Keratinocyte (primary cell): ENCODE data around the gene TMEM132C. TPM values are rescaled to one million over a fixed set of nuclear protein-coding genes. Genes with fewer than 3 reads are reported as not detected.

ENCODE experiments used
- DNase-seq: peaks from one replicate; pipeline ENCODE4 v3.0.0-alpha.2; 2011; ENCODE audit warnings: low read depth, missing footprints, low spot score
- FAIRE-seq: peaks from 2 replicates; lab custom pipeline; 2011; peaks lifted over from hg19 to GRCh38; lab: Jason Lieb, UNC
- H2AFZ ChIP-seq: 2 replicates; pipeline ENCODE4 v1.6.0; 2012; ENCODE audit warnings: low read length, control low read depth, inconsistent platforms; ENCODE audit not compliant: control insufficient read depth
- H3K27ac ChIP-seq: 2 replicates; pipeline ENCODE4 v1.5.1; 2011; ENCODE audit warnings: low read length; ENCODE audit not compliant: control insufficient read depth, insufficient read depth
- H3K27me3 ChIP-seq: 3 replicates; pipeline ENCODE4 v1.6.0; 2011; ENCODE audit warnings: low read length; ENCODE audit not compliant: control insufficient read depth, insufficient read depth; ENCODE audit errors: extremely low read depth
- H3K36me3 ChIP-seq, 2 experiments: 2 replicates in 1 of 2; 3 replicates in 1 of 2; pipeline ENCODE4 v1.5.1; 2011; ENCODE audit warnings: low read length in 2 of 2, mild to moderate bottlenecking in 1 of 2; ENCODE audit not compliant: control insufficient read depth in 2 of 2, insufficient read depth in 2 of 2; ENCODE audit errors: extremely low read depth in 1 of 2
- H3K4me1 ChIP-seq: 3 replicates; pipeline ENCODE4 v1.5.1; 2011; ENCODE audit warnings: low read length; ENCODE audit not compliant: control insufficient read depth, insufficient read depth; ENCODE audit errors: extremely low read depth
- H3K4me2 ChIP-seq: 3 replicates; pipeline ENCODE4 v1.6.0; 2011; ENCODE audit warnings: low read depth, low read length; ENCODE audit not compliant: control insufficient read depth, insufficient read depth; ENCODE audit errors: extremely low read depth
- H3K4me3 ChIP-seq, 3 experiments: fragments of 200-600 bp in 1 of 3; sonication (generic) in 1 of 3; 2 replicates in 2 of 3; 3 replicates in 1 of 3; pipeline ENCODE4 v1.5.1; 2011 to 2016; ENCODE audit warnings: low read length in 3 of 3, mild to moderate bottlenecking in 3 of 3, control low read depth in 2 of 3, inconsistent platforms in 1 of 3, low read depth in 1 of 3, mixed read lengths in 1 of 3, mixed run types in 1 of 3, moderate library complexity in 1 of 3; ENCODE audit not compliant: control insufficient read depth in 2 of 3, insufficient read depth in 2 of 3; ENCODE audit errors: extremely low read depth in 1 of 3
- H3K79me2 ChIP-seq: 2 replicates; pipeline ENCODE4 v1.6.0; 2012; ENCODE audit warnings: low read length; ENCODE audit not compliant: control insufficient read depth, insufficient read depth
- H3K9ac ChIP-seq: 3 replicates; pipeline ENCODE4 v1.6.0; 2011; ENCODE audit warnings: low read length; ENCODE audit not compliant: control insufficient read depth, insufficient read depth; ENCODE audit errors: extremely low read depth
- H3K9me1 ChIP-seq: 3 replicates; pipeline ENCODE4 v1.6.0; 2011; ENCODE audit warnings: low read length; ENCODE audit not compliant: control insufficient read depth, insufficient read depth; ENCODE audit errors: extremely low read depth
- H3K9me3 ChIP-seq: 2 replicates; pipeline ENCODE4 v1.5.1; 2012; ENCODE audit warnings: low read depth, low read length; ENCODE audit not compliant: control insufficient read depth
- H4K20me1 ChIP-seq: 3 replicates; pipeline ENCODE4 v1.6.0; 2011; ENCODE audit warnings: low read length; ENCODE audit not compliant: control insufficient read depth, insufficient read depth; ENCODE audit errors: extremely low read depth
- EZH2 ChIP-seq: IDR thresholded peaks from one replicate; pipeline ENCODE4 v1.6.1; 2012; ENCODE audit warnings: inconsistent platforms, mild to moderate bottlenecking, low read length, moderate library complexity
- dilution Hi-C: fragments of 300-500 bp; cut with MboI; formaldehyde crosslinking; loops from one replicate; pipeline ENCODE4 v1.7.0; 2020; ENCODE audit warnings: low sequenced_read_pairs; ENCODE audit not compliant: extremely low pct_ligation_motif_present
- polyA plus RNA-seq, 5 experiments: library from polyadenylated mRNA; depleted of rRNA in 3 of 5; stranded (reverse) in 3 of 5; stranded (forward) in 1 of 5; unstranded in 1 of 5; fragments of >200 nt; gene quantifications; 1 replicate in 1 of 5; 2 replicates in 3 of 5; 3 replicates in 1 of 5; pipeline versions ENCODE4 v1.2.1 to v1.2.3, GENCODE V29; 2011 to 2012; ENCODE audit warnings: missing spikeins in 2 of 5, low read depth in 1 of 5, low replicate concordance in 1 of 5
- TF ChIP-seq, protein P1 (sequence below), 3 experiments: IDR thresholded peaks in 1 of 3; conservative IDR thresholded peaks in 1 of 3; optimal IDR thresholded peaks in 1 of 3; 2 replicates in 2 of 3; 3 replicates in 1 of 3; pipeline versions ENCODE3 to v1.5.1; 2011; ENCODE audit warnings: low read length in 3 of 3, mild to moderate bottlenecking in 3 of 3, moderate library complexity in 2 of 3, control low read depth in 1 of 3, inconsistent platforms in 1 of 3; ENCODE audit not compliant: insufficient read depth in 2 of 3; ENCODE audit errors: extremely low read depth in 1 of 3

Gene TMEM132C
- polyA plus RNA-seq, 1 donor (not counting 4 experiments of a cell fraction or from before 2014, with no cell fraction given): not detected

DNA sequence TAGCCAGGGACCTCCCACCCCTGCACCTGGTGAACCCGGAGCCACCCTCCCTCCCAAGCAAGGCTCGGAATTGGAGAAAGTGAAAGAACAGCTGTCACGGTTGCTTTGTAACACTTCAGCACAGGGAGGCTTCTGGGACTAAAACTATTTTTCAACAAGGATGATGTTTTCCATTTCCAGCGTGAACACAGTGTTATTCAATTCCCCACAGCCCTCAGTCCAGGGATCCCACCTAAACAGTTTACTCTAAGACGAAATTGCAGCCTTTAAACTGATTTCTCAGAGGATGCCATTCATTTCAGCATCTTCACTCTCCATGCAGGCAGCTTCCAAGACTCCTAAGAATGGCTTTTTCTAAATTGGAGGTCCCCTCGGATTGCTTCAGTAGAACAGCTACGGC lies 327.6 kb downstream of the TMEM132C start:
- H3K27me3 ChIP-seq: no peaks in the 10 kb centered on the region
- H3K9me1 ChIP-seq: no peaks in the 10 kb centered on the region
- DNase-seq: no peak
- no peaks in the 10 kb centered on the region for H3K4me1 ChIP-seq
- dilution Hi-C loops: no loop called here
- H2AFZ ChIP-seq: no peak overlapping the region
- peaks cover 7% of the 10 kb centered on the region for H3K9me3 ChIP-seq
- H3K4me2 ChIP-seq: no peak overlapping the region
- FAIRE-seq: no peak
- no peak overlapping the region for H3K9ac ChIP-seq
- H4K20me1 ChIP-seq: no peaks in the 10 kb centered on the region
- TF ChIP-seq EZH2: no peak
- TF ChIP-seq, protein P1, sequence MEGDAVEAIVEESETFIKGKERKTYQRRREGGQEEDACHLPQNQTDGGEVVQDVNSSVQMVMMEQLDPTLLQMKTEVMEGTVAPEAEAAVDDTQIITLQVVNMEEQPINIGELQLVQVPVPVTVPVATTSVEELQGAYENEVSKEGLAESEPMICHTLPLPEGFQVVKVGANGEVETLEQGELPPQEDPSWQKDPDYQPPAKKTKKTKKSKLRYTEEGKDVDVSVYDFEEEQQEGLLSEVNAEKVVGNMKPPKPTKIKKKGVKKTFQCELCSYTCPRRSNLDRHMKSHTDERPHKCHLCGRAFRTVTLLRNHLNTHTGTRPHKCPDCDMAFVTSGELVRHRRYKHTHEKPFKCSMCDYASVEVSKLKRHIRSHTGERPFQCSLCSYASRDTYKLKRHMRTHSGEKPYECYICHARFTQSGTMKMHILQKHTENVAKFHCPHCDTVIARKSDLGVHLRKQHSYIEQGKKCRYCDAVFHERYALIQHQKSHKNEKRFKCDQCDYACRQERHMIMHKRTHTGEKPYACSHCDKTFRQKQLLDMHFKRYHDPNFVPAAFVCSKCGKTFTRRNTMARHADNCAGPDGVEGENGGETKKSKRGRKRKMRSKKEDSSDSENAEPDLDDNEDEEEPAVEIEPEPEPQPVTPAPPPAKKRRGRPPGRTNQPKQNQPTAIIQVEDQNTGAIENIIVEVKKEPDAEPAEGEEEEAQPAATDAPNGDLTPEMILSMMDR (optimal IDR thresholded peaks at IDR 0.05 in 1 of 3, IDR thresholded peaks at IDR 0.05 in 1 of 3, conservative IDR thresholded peaks at IDR 0.05 in 1 of 3; ENCODE audit: extremely low read depth in 1 of 3, insufficient read depth in 2 of 3, low read length in 3 of 3): no peak
- no peaks in the 10 kb centered on the region for H3K36me3 ChIP-seq
- no peak overlapping the region for H3K27ac ChIP-seq
- no peaks in the 10 kb centered on the region for H3K79me2 ChIP-seq
- H3K4me3 ChIP-seq: no peak overlapping the region

DNA sequence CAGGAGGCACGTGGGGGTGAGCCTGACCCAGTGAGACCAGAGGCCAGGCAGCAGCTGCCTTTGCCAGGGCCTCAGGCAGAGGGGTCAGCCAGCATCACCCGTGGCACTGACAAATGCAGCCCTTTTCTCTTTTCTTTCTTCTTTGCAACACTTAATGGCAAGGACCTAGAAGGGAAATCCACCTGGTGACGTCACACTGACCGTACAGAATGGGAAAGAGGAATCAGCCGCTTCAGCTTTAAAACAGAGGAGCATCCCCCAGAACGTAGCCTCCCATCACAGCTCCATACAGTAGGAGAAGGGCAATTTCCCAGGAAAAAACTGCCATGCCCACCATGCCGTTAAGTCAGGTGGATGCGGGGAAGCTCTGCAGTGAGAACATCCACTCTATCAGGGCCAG lies 328.6 kb downstream of the TMEM132C start:
- Histone ChIP-seq H3K9ac (no peak overlapping the region), H3K79me2 (no peaks in the 10 kb centered on the region), H4K20me1 (no peaks in the 10 kb centered on the region), H3K27me3 (no peaks in the 10 kb centered on the region), H3K36me3 (no peaks in the 10 kb centered on the region), H3K9me3 (peaks cover 6% of the 10 kb centered on the region), H2AFZ (no peak overlapping the region), H3K9me1 (no peaks in the 10 kb centered on the region), H3K4me3 (no peak overlapping the region), H3K27ac (no peak overlapping the region), H3K4me1 (no peaks in the 10 kb centered on the region), H3K4me2 (no peak overlapping the region)
- DNase-seq (no peak), FAIRE-seq (no peak)
- dilution Hi-C loops: no loop called here
- TF ChIP-seq, protein P1 (optimal IDR thresholded peaks at IDR 0.05 in 1 of 3, IDR thresholded peaks at IDR 0.05 in 1 of 3, conservative IDR thresholded peaks at IDR 0.05 in 1 of 3; ENCODE audit: extremely low read depth in 1 of 3, insufficient read depth in 2 of 3, low read length in 3 of 3): no peak
- TF ChIP-seq EZH2: no peak
